ENCODE measurements around the gene SNRNP70.

SNRNP70 gene

DNA sequence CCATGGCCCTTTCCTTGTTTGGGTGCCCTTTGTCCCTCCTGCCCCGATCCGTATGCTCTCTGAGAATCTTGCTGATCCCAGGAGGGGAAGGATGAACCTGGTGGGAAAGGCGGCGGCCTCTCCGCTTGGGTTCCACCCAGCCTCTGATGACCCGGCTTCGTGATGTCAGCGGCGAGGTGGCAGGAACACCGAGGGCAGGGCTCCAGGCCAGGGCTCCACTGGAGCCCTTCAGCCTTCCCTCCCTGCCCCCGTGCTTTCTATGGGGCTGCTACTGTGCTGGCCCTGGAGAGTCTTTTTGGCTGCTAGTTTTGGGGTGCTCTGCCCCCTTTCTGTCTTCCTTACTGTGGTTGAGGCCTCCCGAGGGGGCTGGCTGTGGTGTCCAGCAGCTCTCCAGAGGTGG, 17.1 kb downstream of the SNRNP70 start:
- no peak for DNase-seq

GRCh38 chr19:49103331-49104085, 18.3 kb downstream of the SNRNP70 start:
- no peak for DNase-seq

DNA sequence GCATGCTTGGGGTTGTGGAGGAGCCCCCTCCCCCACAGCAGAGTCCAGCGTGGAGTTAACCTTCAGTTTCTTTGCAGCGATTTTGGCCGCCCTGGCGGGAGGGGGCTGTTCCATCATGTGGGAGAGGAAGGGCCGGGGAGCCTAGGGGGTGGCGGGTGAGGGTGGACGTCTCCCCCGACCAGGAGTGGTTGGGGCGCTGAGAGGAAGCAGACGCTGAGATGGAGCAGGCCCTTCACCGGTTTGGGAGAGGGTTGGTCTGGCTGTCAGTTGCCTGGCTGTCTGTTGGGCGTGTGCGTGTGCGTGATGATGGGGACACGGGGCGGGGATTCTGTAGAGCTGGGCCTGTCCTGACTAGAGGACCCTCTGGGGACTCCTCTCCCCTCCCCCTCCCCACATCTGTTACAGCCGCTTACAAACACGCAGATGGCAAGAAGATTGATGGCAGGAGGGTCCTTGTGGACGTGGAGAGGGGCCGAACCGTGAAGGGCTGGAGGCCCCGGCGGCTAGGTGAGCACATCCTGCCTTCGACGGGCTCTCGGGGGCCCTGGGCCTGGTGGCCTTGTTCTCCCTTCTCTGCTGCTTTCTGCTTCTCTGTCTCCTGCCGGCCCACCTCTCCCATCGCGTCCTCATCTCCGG, 19.1 kb downstream of the SNRNP70 start:
- DNase-seq, result no peak

GRCh38 chr19:49106648-49107135, 21.4 kb downstream of the SNRNP70 start:
- DNase-seq, result peak; percentile 46

- no peak for DNase-seq
Observed at GRCh38 chr19:49107625-49108459, 22.6 kb downstream of the SNRNP70 start.

- no peak for DNase-seq
Observed at GRCh38 chr19:49109051-49109450, 23.8 kb downstream of the SNRNP70 start.

- no peak for DNase-seq
Observed at GRCh38 chr19:49109569-49110233, 24.4 kb downstream of the SNRNP70 start.

- DNase-seq, result no peak
Observed at GRCh38 chr19:49110567-49110966, 25.3 kb downstream of the SNRNP70 start.

GRCh38 chr19:49111218-49111998, 26.2 kb downstream of the SNRNP70 start:
- no peak for DNase-seq

GRCh38 chr19:49113762-49114629, 28.7 kb downstream of the SNRNP70 start, which contains the start of gene LIN7B:
Gene LIN7B (plus strand): TSS chr19:49114370. CDS start chr19:49114405, 35 bp downstream.
- peak; percentile 70 for DNase-seq

DNA sequence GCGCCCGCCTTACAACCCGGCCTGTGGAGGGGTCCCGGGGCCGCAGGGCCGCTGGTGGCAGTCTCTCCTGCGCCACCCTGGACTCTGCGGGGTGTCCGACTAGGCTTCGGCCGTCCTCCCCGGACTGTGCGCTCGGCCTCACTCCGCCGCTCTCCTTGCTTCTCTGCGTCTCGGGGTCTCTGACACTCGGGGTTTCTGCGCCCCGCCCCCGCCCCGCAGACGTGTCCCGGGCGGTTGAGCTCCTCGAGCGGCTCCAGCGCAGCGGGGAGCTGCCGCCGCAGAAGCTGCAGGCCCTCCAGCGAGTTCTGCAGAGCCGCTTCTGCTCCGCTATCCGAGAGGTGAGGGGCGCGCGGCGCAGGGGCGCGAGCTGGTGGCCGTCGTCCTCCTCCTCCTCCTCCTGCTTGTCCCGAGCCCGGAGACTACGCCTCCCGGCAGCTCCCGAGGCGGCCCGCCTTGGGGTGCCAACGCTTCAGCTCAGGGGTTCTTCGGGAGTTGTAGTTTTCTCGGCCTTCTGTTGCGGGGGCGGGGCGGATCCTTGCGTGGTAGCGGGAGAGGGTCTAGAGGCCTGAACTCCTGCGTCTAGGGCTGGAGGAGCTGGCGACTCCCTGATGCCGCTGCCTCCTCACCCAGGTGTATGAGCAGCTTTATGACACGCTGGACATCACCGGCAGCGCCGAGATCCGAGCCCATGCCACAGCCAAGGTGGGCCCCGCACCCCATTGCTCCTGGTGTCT, 29.5 kb downstream of the SNRNP70 start:
- DNase-seq, result peak; percentile 16

DNA sequence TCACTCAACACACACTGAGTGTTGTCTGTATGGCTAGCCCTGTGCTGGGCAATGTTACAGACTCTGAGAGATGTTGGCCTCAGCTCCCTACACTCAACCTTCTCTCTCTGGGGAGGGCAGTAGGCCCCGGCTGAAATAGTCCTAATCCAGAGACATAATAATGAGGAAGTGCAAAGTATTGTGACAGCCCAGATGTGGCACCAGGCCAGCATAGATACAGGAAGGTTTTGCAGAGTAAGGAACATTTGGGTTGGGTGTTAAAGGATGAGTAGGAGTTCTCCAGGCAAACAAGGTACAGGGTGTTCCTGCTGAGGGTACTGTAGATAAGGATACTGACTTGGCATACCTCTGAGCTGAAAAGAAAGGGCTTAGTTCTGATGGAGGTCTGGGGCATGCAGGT, 31.3 kb downstream of the SNRNP70 start:
- DNase-seq, result no peak

DNA sequence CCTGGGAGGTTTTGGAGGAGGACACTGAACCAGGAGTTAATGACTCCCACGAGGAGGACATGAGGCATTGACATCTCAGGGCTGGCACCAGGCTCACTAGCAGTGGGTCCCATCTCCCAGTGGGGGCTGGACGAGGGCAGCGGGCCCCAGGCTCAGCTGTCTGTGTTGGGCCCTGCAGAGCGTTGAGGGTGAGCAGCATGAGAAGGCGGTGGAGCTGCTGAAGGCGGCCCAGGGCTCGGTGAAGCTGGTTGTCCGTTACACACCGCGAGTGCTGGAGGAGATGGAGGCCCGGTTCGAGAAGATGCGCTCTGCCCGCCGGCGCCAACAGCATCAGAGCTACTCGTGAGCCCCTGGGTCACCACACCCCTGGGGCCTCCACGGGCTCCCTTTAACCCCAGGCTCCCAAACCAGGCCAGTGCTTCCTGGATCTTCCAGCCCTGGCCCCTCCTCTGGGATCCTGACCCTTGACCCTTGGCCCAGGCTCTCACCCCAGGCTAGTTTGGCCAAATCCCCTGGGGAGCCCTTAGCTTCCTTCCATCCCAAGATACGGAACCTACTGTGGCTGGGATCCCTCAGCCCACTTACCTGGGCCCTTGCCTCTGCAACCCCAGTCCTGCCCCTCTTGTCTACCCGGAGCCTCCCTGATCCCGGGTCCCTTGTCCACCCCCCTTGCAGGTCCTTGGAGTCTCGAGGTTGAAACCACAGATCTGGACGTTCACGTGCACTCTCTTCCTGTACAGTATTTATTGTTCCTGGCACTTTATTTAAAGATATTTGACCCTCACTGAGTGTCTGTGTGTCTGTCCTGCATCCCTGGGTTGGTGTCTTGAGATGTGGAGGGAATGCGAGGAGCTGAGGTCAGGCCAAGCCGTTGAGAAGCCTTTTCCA, 32.7 kb downstream of the SNRNP70 start:
- no peak for DNase-seq

- peak; percentile 94 for DNase-seq
Observed at GRCh38 chr19:49118565-49119410, 33.5 kb downstream of the SNRNP70 start, which contains the start of gene C19orf73. Gene C19orf73 (minus strand): TSS chr19:49119143. CDS start chr19:49119022, 121 bp downstream.

DNA sequence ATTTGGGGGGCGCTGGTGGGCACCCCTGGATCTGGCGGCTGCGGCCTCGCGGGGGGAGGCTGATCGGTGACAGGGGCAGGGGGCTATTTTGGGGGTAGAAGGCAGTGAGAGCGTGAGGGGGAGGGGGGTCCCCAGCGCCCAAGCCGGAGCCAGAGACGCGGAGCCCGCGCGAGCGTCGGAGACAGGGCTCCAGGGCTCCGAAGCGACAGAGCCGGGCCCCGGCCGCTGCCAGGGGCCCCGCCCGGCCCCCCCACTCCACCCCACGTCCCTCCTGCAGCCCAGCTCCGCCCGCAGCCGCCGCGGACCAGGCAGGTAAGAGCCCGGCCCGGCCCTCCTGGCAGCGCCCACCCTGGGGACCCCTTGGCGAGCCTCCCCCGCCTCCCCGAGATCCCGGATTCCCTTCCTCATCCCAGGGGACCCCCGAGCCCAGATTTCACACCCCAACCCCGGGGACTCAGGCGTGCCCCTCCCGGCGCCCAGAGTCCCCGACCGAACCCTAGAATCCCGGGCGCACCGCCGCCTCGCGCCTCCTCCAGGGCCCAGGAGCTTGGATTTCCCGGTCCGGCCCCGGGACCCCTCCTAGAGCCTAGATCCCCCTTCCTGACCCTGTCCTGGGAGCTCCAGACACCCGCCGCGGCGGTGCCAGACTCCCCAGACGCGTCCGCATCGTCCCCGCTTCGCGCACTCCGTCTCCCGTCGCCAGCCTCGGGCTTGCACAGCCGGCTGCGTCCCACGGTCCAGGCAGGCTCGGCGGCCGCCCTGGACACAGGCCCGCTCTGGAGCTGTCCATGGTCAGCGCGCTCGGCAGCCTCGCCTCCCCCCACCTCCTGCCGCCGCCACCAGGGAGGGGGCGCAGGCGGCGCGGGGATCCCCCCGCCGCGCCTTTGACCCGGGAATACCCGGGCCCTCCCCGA, 34.4 kb downstream of the SNRNP70 start, which contains the start of gene PPFIA3:
PPFIA3 (plus strand) TSS at position 134 of the 914 bp plus-strand sequence. CDS start 8,330 bp downstream, outside the sequence.
- no peak for DNase-seq

- DNase-seq, result no peak
Observed at GRCh38 chr19:49120325-49120683, 35.1 kb downstream of the SNRNP70 start.

DNA sequence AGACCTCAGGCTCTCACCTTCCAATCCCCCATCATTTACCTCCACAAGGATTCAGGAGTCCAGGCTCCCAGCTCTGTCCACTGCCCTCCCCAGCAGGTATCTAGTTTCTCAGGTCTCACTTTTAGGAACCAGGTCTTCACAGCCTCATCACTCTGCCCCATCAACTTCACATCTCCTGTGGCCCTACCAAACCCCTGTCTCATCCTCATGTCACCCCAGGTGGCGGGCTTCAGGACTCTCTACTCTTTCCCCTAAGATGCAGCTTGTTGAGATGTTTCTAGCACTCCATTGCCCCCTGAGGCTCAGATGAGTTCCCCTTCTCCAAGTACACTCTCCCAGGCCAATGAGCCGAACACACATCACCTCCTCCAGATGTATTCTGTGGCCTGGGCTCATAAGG, 35.6 kb downstream of the SNRNP70 start:
- DNase-seq, result no peak

All from activated effector memory CD4-positive, alpha-beta T cell treated with Interleukin-2 at 50 U/mL for 16 hours (primary cell).